H9 (cell line): Measurements from ENCODE around the gene ADARB2. TPM values are rescaled to one million over a fixed set of nuclear protein-coding genes. Genes with fewer than 3 reads are reported as not detected.

Experiments used
- DNase-seq: peaks from one replicate; pipeline ENCODE4 v3.0.0-alpha.2; 2017
- H2AFZ ChIP-seq: one replicate; pipeline ENCODE4 v1.6.1; 2013; ENCODE audit warnings: mild to moderate bottlenecking, low read length, control low read depth, moderate library complexity
- H2AK5ac ChIP-seq: 2 replicates; pipeline ENCODE4 v1.6.1; 2013; ENCODE audit warnings: low read length, control low read depth, mixed read lengths; ENCODE audit not compliant: insufficient read length
- H2BK120ac ChIP-seq: one replicate; pipeline ENCODE4 v1.6.1; 2013; ENCODE audit warnings: low read depth, mild to moderate bottlenecking, low read length, control low read depth, inconsistent platforms; ENCODE audit not compliant: poor library complexity, severe bottlenecking
- H2BK12ac ChIP-seq: 2 replicates; pipeline ENCODE4 v1.6.1; 2013; ENCODE audit warnings: low read length, control low read depth, mixed read lengths, low read depth; ENCODE audit not compliant: insufficient read length
- H2BK15ac ChIP-seq: 2 replicates; pipeline ENCODE4 v1.6.1; 2013; ENCODE audit warnings: low read depth, low read length, control low read depth
- H2BK20ac ChIP-seq: one replicate; pipeline ENCODE4 v1.6.1; 2013; ENCODE audit warnings: low read depth, mild to moderate bottlenecking, low read length, control low read depth, inconsistent platforms; ENCODE audit not compliant: poor library complexity, severe bottlenecking
- H2BK5ac ChIP-seq: 2 replicates; pipeline ENCODE4 v1.6.1; 2013; ENCODE audit warnings: low read length, control low read depth, mixed read lengths; ENCODE audit not compliant: insufficient read length
- H3K14ac ChIP-seq: 2 replicates; pipeline ENCODE4 v1.6.1; 2013; ENCODE audit warnings: low read length, control low read depth; ENCODE audit not compliant: insufficient read depth
- H3K18ac ChIP-seq: 2 replicates; pipeline ENCODE4 v1.6.1; 2013; ENCODE audit warnings: low read depth, mild to moderate bottlenecking, mixed read lengths, low read length, control low read depth; ENCODE audit not compliant: insufficient read length
- H3K23ac ChIP-seq: 2 replicates; pipeline ENCODE4 v1.6.1; 2013; ENCODE audit warnings: low read length, control low read depth, mixed read lengths, low read depth; ENCODE audit not compliant: insufficient read length
- H3K23me2 ChIP-seq: 2 replicates; pipeline ENCODE4 v1.6.1; 2013; ENCODE audit warnings: low read depth, mild to moderate bottlenecking, mixed read lengths, low read length, control low read depth; ENCODE audit not compliant: insufficient read length, poor library complexity, severe bottlenecking
- H3K27ac ChIP-seq: 2 replicates; pipeline ENCODE4 v1.5.1; 2013; ENCODE audit warnings: low read length, control low read depth, mixed read lengths, low read depth; ENCODE audit not compliant: insufficient read length
- H3K27me3 ChIP-seq: 2 replicates; pipeline ENCODE4 v1.6.1; 2013; ENCODE audit warnings: low read length, control low read depth, inconsistent platforms; ENCODE audit not compliant: insufficient read depth
- H3K4ac ChIP-seq: 2 replicates; pipeline ENCODE4 v1.6.1; 2013; ENCODE audit warnings: low read depth, mild to moderate bottlenecking, control low read depth, inconsistent platforms, low read length, moderate library complexity
- H3K4me1 ChIP-seq: 2 replicates; pipeline ENCODE4 v1.6.1; 2013; ENCODE audit warnings: low read length, control low read depth, inconsistent platforms; ENCODE audit not compliant: insufficient read depth
- H3K4me2 ChIP-seq: 2 replicates; pipeline ENCODE4 v1.6.1; 2013; ENCODE audit warnings: low read length, control low read depth, mixed read lengths; ENCODE audit not compliant: insufficient read length, insufficient read depth
- H3K56ac ChIP-seq: 2 replicates; pipeline ENCODE4 v1.6.1; 2013; ENCODE audit warnings: low read depth, mild to moderate bottlenecking, mixed read lengths, low read length, control low read depth; ENCODE audit not compliant: insufficient read length
- H3K79me1 ChIP-seq: 2 replicates; pipeline ENCODE4 v1.6.1; 2013; ENCODE audit warnings: low read depth, mild to moderate bottlenecking, moderate library complexity, low read length, control low read depth, inconsistent platforms; ENCODE audit not compliant: insufficient read depth, poor library complexity, severe bottlenecking
- H3K79me2 ChIP-seq: 2 replicates; pipeline ENCODE4 v1.6.1; 2013; ENCODE audit warnings: low read length, control low read depth, inconsistent platforms; ENCODE audit not compliant: insufficient read depth
- H3K9ac ChIP-seq: 2 replicates; pipeline ENCODE4 v1.6.1; 2013; ENCODE audit warnings: low read length, control low read depth, mixed read lengths; ENCODE audit not compliant: insufficient read length; ENCODE audit errors: extremely low read depth
- H3K9me3 ChIP-seq: one replicate; pipeline ENCODE4 v1.6.1; 2013; ENCODE audit warnings: low read depth, low read length, inconsistent platforms; ENCODE audit not compliant: control insufficient read depth
- H3T11ph ChIP-seq: one replicate; pipeline ENCODE4 v1.6.1; 2013; ENCODE audit warnings: mild to moderate bottlenecking, low read length, control low read depth, inconsistent platforms
- H4K20me1 ChIP-seq: one replicate; pipeline ENCODE4 v1.6.1; 2013; ENCODE audit not compliant: control insufficient read depth, insufficient read length, insufficient read depth
- H4K5ac ChIP-seq: 2 replicates; pipeline ENCODE4 v1.6.1; 2013; ENCODE audit warnings: low read depth, mild to moderate bottlenecking, mixed read lengths, low read length, control low read depth; ENCODE audit not compliant: insufficient read length
- H4K8ac ChIP-seq: replicated peaks from 2 replicates; pipeline ENCODE4 v1.6.1; 2013; ENCODE audit warnings: low read length, control low read depth, mixed read lengths, low read depth; ENCODE audit not compliant: insufficient read length
- H4K91ac ChIP-seq: 2 replicates; pipeline ENCODE4 v1.6.1; 2013; ENCODE audit warnings: low read depth, mild to moderate bottlenecking, moderate library complexity, mixed read lengths, low read length, control low read depth; ENCODE audit not compliant: insufficient read length
- H3K27ac Mint-ChIP-seq, 3 experiments: 2 replicates in 2 of 3; 3 replicates in 1 of 3; pipeline ENCODE4 v1.8.0; 2020 to 2021; ENCODE audit warnings: mixed read lengths in 3 of 3, mild to moderate bottlenecking in 1 of 3, moderate library complexity in 1 of 3
- H3K27me3 Mint-ChIP-seq: 2 replicates; pipeline ENCODE4 v1.8.0; 2021; ENCODE audit warnings: low read depth, mild to moderate bottlenecking, moderate library complexity, mixed read lengths
- H3K36me3 Mint-ChIP-seq, 3 experiments: 2 replicates in 2 of 3; 3 replicates in 1 of 3; pipeline ENCODE4 v1.8.0; 2020 to 2021; ENCODE audit warnings: low read depth in 3 of 3, mixed read lengths in 3 of 3; ENCODE audit not compliant: insufficient read depth in 1 of 3
- H3K4me1 Mint-ChIP-seq, 2 experiments: 2 replicates each; pipeline ENCODE4 v1.8.0; 2020; ENCODE audit warnings: mixed read lengths in 2 of 2
- H3K4me3 Mint-ChIP-seq, 2 experiments: 2 replicates in 1 of 2; 3 replicates in 1 of 2; pipeline ENCODE4 v1.8.0; 2020 to 2021; ENCODE audit warnings: mild to moderate bottlenecking in 2 of 2, mixed read lengths in 2 of 2, moderate library complexity in 1 of 2
- H3K9me3 Mint-ChIP-seq, 2 experiments: 2 replicates in 1 of 2; 3 replicates in 1 of 2; pipeline ENCODE4 v1.8.0; 2020; ENCODE audit warnings: mild to moderate bottlenecking in 2 of 2, mixed read lengths in 2 of 2, moderate library complexity in 1 of 2
- CTCF ChIP-seq: fragments of 200-600 bp; sonication (generic); conservative IDR thresholded peaks from 3 replicates; pipeline ENCODE4 v1.8.0; 2021; ENCODE audit warnings: antibody characterized with exemption, mild to moderate bottlenecking
- WGBS: extraction: QIAGEN DNeasy Blood & Tissue Kit; methylation state at CpG from one replicate; pipeline ENCODE4 v1.1.7; 2013; ENCODE audit warnings: missing lambda C conversion rate, low lambda C conversion rate, mixed read lengths; ENCODE audit not compliant: insufficient read length; ENCODE audit errors: extremely low coverage; 5-methylcytosine and 5-hydroxymethylcytosine counted together
- total RNA-seq: library from RNA; stranded (reverse); gene quantifications from 2 replicates; pipeline ENCODE4 v1.2.1, GENCODE V29; 2021

ADARB2 gene
- total RNA-seq, 1 experiment from 2014 or later: 0.87 TPM

GRCh38 chr10:1360011-1360557, 377.2 kb downstream of the ADARB2 start:
- H3K27ac ChIP-seq: no peak overlapping the region

More at GRCh38 chr10:1360011-1360557, 377.2 kb downstream of the ADARB2 start:
- TF ChIP-seq CTCF: peak; percentile 82
- Histone ChIP-seq H4K8ac (no peak overlapping the region), H2BK120ac (no peak overlapping the region), H3K27me3 (no peaks in the 10 kb centered on the region), H3K9me3 (no peaks in the 10 kb centered on the region), H4K5ac (no peak overlapping the region), H2BK15ac (no peak overlapping the region), H2BK12ac (no peak overlapping the region), H2AFZ (no peak overlapping the region), H3K9ac (no peak overlapping the region), H3K4me1 (no peaks in the 10 kb centered on the region; the same call in 1 of the 2 replicates), H3K23ac (no peak overlapping the region), H3K18ac (peak overlapping the region; percentile 43), H2AK5ac (no peak overlapping the region), H2BK20ac (no peak overlapping the region), H4K20me1 (no peaks in the 10 kb centered on the region), H3K4ac (no peak overlapping the region), H3K4me2 (no peak overlapping the region), H4K91ac (no peak overlapping the region), H3T11ph (no peak overlapping the region), H3K79me2 (no peaks in the 10 kb centered on the region), H3K23me2 (no peaks in the 10 kb centered on the region), H2BK5ac (no peak overlapping the region), H3K14ac (no peak overlapping the region), H3K56ac (no peak overlapping the region), H3K79me1 (no peaks in the 10 kb centered on the region)
- no CpG with 5 or more reads among the region's 19 CpGs for WGBS
- H3K27ac Mint-ChIP-seq: peak overlapping the region in 1 of 3 experiments; percentile 95; a peak in 4 of 7 replicates
- DNase-seq: peak; percentile 76
- H3K27me3 Mint-ChIP-seq: peaks cover 1% of the 10 kb centered on the region; the same call in 1 of the 2 replicates
- H3K36me3 Mint-ChIP-seq: no peaks in the 10 kb centered on the region; a peak in 1 of 7 replicates
- peaks cover 43 to 45% of the 10 kb centered on the region in 2 experiments for H3K4me1 Mint-ChIP-seq
- no peaks in the 10 kb centered on the region for H3K9me3 Mint-ChIP-seq
- peak overlapping the region in 1 of 2 experiments; percentile 29; a peak in 1 of 5 replicates for H3K4me3 Mint-ChIP-seq
